ENCODE results near the gene VAC14. TPM values are rescaled to one million over a fixed set of nuclear protein-coding genes. Genes with fewer than 3 reads are reported as not detected.

The VAC14 gene
- total and polyA plus RNA-seq, 8 donors = 14.9 to 90.6 (median 39.3) TPM

- no peak overlapping the region for H3K4me3 ChIP-seq
- no peak overlapping the region for H3K27ac ChIP-seq
- no peaks in the 10 kb centered on the region for H3K9me3 ChIP-seq
- no peaks in the 10 kb centered on the region for H3K27me3 ChIP-seq
- peaks cover 11 to 42% (median 27%) of the 10 kb centered on the region in 4 donors for H3K4me1 ChIP-seq
- intact Hi-C loops (cut with DNase I; ENCODE audit: low total_unique reads) = loop anchor here (10.0 kb wide), 1 partner anchor 124 kb away; no protein-coding TSS in a partner anchor
- WGBS, 5 donors = 77 to 91% (median 83%) methylated on average over 5 of the region's 5 CpGs
- TF ChIP-seq POLR2A (IDR thresholded peaks at IDR 0.05) (no peak), EP300 (IDR thresholded peaks at IDR 0.05) (no peak), POLR2AphosphoS5 (IDR thresholded peaks at IDR 0.05) (no peak)
- TF ChIP-seq, protein P1, sequence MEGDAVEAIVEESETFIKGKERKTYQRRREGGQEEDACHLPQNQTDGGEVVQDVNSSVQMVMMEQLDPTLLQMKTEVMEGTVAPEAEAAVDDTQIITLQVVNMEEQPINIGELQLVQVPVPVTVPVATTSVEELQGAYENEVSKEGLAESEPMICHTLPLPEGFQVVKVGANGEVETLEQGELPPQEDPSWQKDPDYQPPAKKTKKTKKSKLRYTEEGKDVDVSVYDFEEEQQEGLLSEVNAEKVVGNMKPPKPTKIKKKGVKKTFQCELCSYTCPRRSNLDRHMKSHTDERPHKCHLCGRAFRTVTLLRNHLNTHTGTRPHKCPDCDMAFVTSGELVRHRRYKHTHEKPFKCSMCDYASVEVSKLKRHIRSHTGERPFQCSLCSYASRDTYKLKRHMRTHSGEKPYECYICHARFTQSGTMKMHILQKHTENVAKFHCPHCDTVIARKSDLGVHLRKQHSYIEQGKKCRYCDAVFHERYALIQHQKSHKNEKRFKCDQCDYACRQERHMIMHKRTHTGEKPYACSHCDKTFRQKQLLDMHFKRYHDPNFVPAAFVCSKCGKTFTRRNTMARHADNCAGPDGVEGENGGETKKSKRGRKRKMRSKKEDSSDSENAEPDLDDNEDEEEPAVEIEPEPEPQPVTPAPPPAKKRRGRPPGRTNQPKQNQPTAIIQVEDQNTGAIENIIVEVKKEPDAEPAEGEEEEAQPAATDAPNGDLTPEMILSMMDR (IDR thresholded peaks at IDR 0.05) = no peak
- peaks cover 8 to 20% (median 12%) of the 10 kb centered on the region in 4 donors for H3K36me3 ChIP-seq
- DNase-seq = no peak
These were observed 142.0 kb downstream of the VAC14 start for GRCh38 chr16:70658921-70659320.

DNA sequence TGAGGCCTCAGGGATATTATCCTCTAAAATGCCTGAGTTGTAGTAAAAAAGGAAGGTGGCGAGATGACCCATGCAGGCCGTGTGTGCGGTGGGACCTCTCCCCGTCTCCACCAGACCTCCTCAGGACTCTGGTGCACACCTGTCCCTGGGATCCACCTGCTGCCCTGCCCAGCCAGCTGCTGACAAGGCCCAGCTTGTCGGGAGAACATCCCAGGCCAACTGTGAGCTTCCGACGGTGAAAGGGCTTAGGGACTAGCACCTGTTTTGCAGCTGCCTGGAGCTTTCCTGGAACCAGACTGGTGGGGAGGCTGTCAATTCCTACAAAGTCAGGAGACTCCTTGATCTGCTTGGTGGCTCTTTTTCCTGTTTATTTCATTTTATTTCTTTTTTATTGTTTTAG is 143.0 kb downstream of the VAC14 start:
- H3K4me3 ChIP-seq = no peak overlapping the region
- H3K9me3 ChIP-seq = no peaks in the 10 kb centered on the region
- H3K36me3 ChIP-seq = peaks cover 0 to 10% (median 3%) of the 10 kb centered on the region in 4 donors
- no peaks in the 10 kb centered on the region for H3K27me3 ChIP-seq
- no peak overlapping the region for H3K27ac ChIP-seq
- intact Hi-C loops (cut with DNase I; ENCODE audit: low total_unique reads) = loop anchor here (10.0 kb wide), 1 partner anchor 123 kb away; no protein-coding TSS in a partner anchor
- H3K4me1 ChIP-seq = peaks cover 13 to 41% (median 28%) of the 10 kb centered on the region in 4 donors
- DNase-seq = no peak
- TF ChIP-seq, protein P1 (IDR thresholded peaks at IDR 0.05) = no peak
- TF ChIP-seq POLR2A (IDR thresholded peaks at IDR 0.05) = no peak
- TF ChIP-seq EP300 (IDR thresholded peaks at IDR 0.05) = no peak
- TF ChIP-seq POLR2AphosphoS5 (IDR thresholded peaks at IDR 0.05) = no peak
- WGBS, 5 donors = 77 to 87% (median 84%) methylated on average over 7 of the region's 7 CpGs

DNA sequence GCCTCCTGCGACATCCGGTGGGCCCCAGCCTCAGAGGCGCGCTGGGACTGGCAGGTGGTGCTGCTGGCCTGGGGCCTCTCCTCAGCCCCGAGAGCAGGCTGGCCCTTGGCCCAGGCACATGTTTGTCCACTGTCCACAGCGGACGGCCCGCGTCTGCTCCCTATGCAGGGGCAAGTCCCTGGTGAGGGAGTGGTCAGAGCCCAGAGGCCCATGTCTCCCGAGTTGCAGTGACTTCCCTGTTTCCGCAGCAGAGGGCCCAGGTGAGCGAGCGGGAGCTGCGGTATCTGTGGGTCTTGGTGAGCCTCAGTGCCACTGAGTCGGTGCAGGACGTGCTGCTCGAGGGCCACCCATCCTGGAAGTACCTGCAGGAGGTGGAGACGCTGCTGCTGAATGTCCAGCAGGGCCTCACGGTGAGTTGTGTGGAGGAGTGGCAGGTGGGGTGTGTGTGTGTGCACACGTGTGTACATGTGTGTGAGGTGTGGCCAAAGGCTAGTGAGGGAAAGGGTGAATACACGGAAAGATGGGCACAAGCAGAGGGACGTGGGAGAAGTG is 144.2 kb downstream of the VAC14 start:
- TF ChIP-seq POLR2A (IDR thresholded peaks at IDR 0.05) (no peak), POLR2AphosphoS5 (IDR thresholded peaks at IDR 0.05) (no peak), EP300 (IDR thresholded peaks at IDR 0.05) (no peak)
- TF ChIP-seq, protein P1 (IDR thresholded peaks at IDR 0.05) = no peak
- Histone ChIP-seq H3K9me3 (no peaks in the 10 kb centered on the region), H3K27me3 (no peaks in the 10 kb centered on the region), H3K4me3 (no peak overlapping the region), H3K36me3 (peaks cover 0 to under 1% (median 0%) of the 10 kb centered on the region in 4 donors), H3K4me1 (peaks cover 8 to 30% (median 21%) of the 10 kb centered on the region in 4 donors), H3K27ac (no peak overlapping the region)
- intact Hi-C loops (cut with DNase I; ENCODE audit: low total_unique reads) = loop anchor here (10.0 kb wide), 1 partner anchor 122 kb away; no protein-coding TSS in a partner anchor
- WGBS, 5 donors = 23 to 56% (median 39%) methylated on average over 7 to 22 of the region's 22 CpGs
- DNase-seq = peak; percentile 64 to 69

- no peaks in the 10 kb centered on the region for H3K27me3 ChIP-seq
- TF ChIP-seq POLR2AphosphoS5 (IDR thresholded peaks at IDR 0.05) (no peak), POLR2A (IDR thresholded peaks at IDR 0.05) (no peak), EP300 (IDR thresholded peaks at IDR 0.05) (no peak)
- TF ChIP-seq, protein P1 (IDR thresholded peaks at IDR 0.05) = no peak
- H3K4me3 ChIP-seq = no peak overlapping the region
- H3K27ac ChIP-seq = no peak overlapping the region
- DNase-seq = no peak
- H3K36me3 ChIP-seq = no peaks in the 10 kb centered on the region
- H3K4me1 ChIP-seq = peaks cover 8 to 25% (median 19%) of the 10 kb centered on the region in 4 donors
- intact Hi-C loops (cut with DNase I; ENCODE audit: low total_unique reads) = loop anchor here (10.0 kb wide), 1 partner anchor 121 kb away; no protein-coding TSS in a partner anchor
- no peaks in the 10 kb centered on the region for H3K9me3 ChIP-seq
- 69 to 77% (median 76%) methylated on average over 8 of the region's 8 CpGs for WGBS, 5 donors
These were observed 144.8 kb downstream of the VAC14 start for GRCh38 chr16:70656065-70656711.

Measured in stomach (tissue), 9 donors.